ENCODE results near the gene CDHR3.

CDHR3 gene

DNA sequence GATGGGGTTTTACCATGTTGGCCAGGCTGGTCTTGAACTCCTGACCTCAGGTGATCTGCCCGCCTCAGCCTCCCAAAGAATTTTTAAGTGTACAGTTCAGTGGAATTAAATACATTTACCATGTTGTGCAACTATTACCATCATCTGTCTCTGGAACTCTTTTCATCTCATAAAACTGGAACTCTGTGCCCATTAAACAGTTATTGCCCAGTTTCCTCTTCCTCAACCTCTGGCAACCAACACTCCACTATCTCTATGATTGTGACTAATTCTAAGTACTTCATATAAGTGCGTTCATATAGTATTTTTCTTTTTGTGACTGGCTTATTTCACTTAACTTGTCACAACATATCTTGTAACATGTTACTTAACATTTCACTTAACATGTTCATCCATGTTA lies 45.4 kb upstream of the CDHR3 start:
- H3K18ac ChIP-seq (ENCODE audit: low read length) = no peak overlapping the region
- H2AFZ ChIP-seq (ENCODE audit: low read length) = no peak overlapping the region
- no peak overlapping the region for H4K91ac ChIP-seq (ENCODE audit: low read depth, low read length, poor library complexity)
- no peak overlapping the region for H2BK12ac ChIP-seq (ENCODE audit: low read length)
- H3K9ac ChIP-seq (ENCODE audit: low read depth, low read length, poor library complexity) = no peak overlapping the region
- H2AK5ac ChIP-seq (ENCODE audit: low read depth, low read length) = no peak overlapping the region
- H2BK120ac ChIP-seq (ENCODE audit: low read depth, low read length) = no peak overlapping the region
- H3K4ac ChIP-seq (ENCODE audit: low read length) = no peak overlapping the region
- no peak overlapping the region for H4K8ac ChIP-seq (ENCODE audit: low read depth, low read length)
- no peak overlapping the region for H3K14ac ChIP-seq (ENCODE audit: low read length)
- no peak overlapping the region for H3K4me3 ChIP-seq (ENCODE audit: low read length in 2 of 2)
- H3K36me3 ChIP-seq (replicated peaks in 1 of 2; ENCODE audit: control insufficient read depth in 2 of 2, insufficient read depth in 2 of 2, low read length in 2 of 2) = no peaks in the 10 kb centered on the region
- H3K23ac ChIP-seq (ENCODE audit: low read depth, low read length, poor library complexity) = no peak overlapping the region
- peaks cover 0 to 2% of the 10 kb centered on the region in 2 donors for H3K4me1 ChIP-seq (ENCODE audit: control insufficient read depth in 2 of 2, insufficient read depth in 1 of 2, low read depth in 1 of 2, low read length in 2 of 2)
- H3K27me3 ChIP-seq (ENCODE audit: control insufficient read depth in 3 of 3, insufficient read depth in 3 of 3, low read depth in 1 of 3, low read length in 3 of 3) = no peaks in the 10 kb centered on the region
- WGBS, 2 donors (ENCODE audit: extremely low coverage in 2 of 2, insufficient read length in 2 of 2, insufficient replicate concordance in 1 of 2) = no CpG with 5 or more reads among the region's 2 CpGs
- no peak overlapping the region for H2BK5ac ChIP-seq (ENCODE audit: low read length)
- no peak for DNase-seq (ENCODE audit: low spot score)
- H2BK15ac ChIP-seq (ENCODE audit: low read length) = no peak overlapping the region
- H3K79me1 ChIP-seq (ENCODE audit: low read depth, low read length) = no peaks in the 10 kb centered on the region
- peaks cover 0 to 4% of the 10 kb centered on the region in 2 donors for H3K9me3 ChIP-seq (replicated peaks in 1 of 2; ENCODE audit: control insufficient read depth in 2 of 2, insufficient read depth in 1 of 2, low read depth in 1 of 2, low read length in 2 of 2)
- no peak overlapping the region for H3K27ac ChIP-seq (replicated peaks; ENCODE audit: low read length)
- H3K4me2 ChIP-seq (ENCODE audit: insufficient read depth, low read length, poor library complexity, severe bottlenecking) = no peak overlapping the region

GRCh38 chr7:105920766-105921165 lies 42.3 kb upstream of the CDHR3 start:
- no peaks in the 10 kb centered on the region for H3K79me1 ChIP-seq (ENCODE audit: low read depth, low read length)
- no peak overlapping the region for H3K14ac ChIP-seq (ENCODE audit: low read length)
- H3K4me1 ChIP-seq (ENCODE audit: control insufficient read depth in 2 of 2, insufficient read depth in 1 of 2, low read depth in 1 of 2, low read length in 2 of 2) = no peaks in the 10 kb centered on the region
- H3K27ac ChIP-seq (replicated peaks; ENCODE audit: low read length) = no peak overlapping the region
- H2BK120ac ChIP-seq (ENCODE audit: low read depth, low read length) = no peak overlapping the region
- H3K36me3 ChIP-seq (replicated peaks in 1 of 2; ENCODE audit: control insufficient read depth in 2 of 2, insufficient read depth in 2 of 2, low read length in 2 of 2) = no peaks in the 10 kb centered on the region
- H3K4me3 ChIP-seq (ENCODE audit: low read length in 2 of 2) = no peak overlapping the region
- no peak overlapping the region for H4K8ac ChIP-seq (ENCODE audit: low read depth, low read length)
- DNase-seq (ENCODE audit: low spot score) = no peak
- H3K4ac ChIP-seq (ENCODE audit: low read length) = no peak overlapping the region
- no peak overlapping the region for H3K23ac ChIP-seq (ENCODE audit: low read depth, low read length, poor library complexity)
- no peak overlapping the region for H3K18ac ChIP-seq (ENCODE audit: low read length)
- peaks cover 0 to 18% of the 10 kb centered on the region in 2 donors for H3K9me3 ChIP-seq (replicated peaks in 1 of 2; ENCODE audit: control insufficient read depth in 2 of 2, insufficient read depth in 1 of 2, low read depth in 1 of 2, low read length in 2 of 2)
- H3K4me2 ChIP-seq (ENCODE audit: insufficient read depth, low read length, poor library complexity, severe bottlenecking) = no peak overlapping the region
- H3K27me3 ChIP-seq (ENCODE audit: control insufficient read depth in 3 of 3, insufficient read depth in 3 of 3, low read depth in 1 of 3, low read length in 3 of 3) = no peaks in the 10 kb centered on the region
- H2BK5ac ChIP-seq (ENCODE audit: low read length) = no peak overlapping the region
- H2BK12ac ChIP-seq (ENCODE audit: low read length) = no peak overlapping the region
- H3K9ac ChIP-seq (ENCODE audit: low read depth, low read length, poor library complexity) = no peak overlapping the region
- no peak overlapping the region for H2BK15ac ChIP-seq (ENCODE audit: low read length)
- H2AK5ac ChIP-seq (ENCODE audit: low read depth, low read length) = no peak overlapping the region
- no peak overlapping the region for H4K91ac ChIP-seq (ENCODE audit: low read depth, low read length, poor library complexity)
- no peak overlapping the region for H2AFZ ChIP-seq (ENCODE audit: low read length)
- WGBS, 2 donors (ENCODE audit: extremely low coverage in 2 of 2, insufficient read length in 2 of 2, insufficient replicate concordance in 1 of 2) = no CpG with 5 or more reads among the region's 4 CpGs

GRCh38 chr7:105924945-105925344 lies 38.1 kb upstream of the CDHR3 start:
- no peak overlapping the region for H3K14ac ChIP-seq (ENCODE audit: low read length)
- no peak overlapping the region for H2AFZ ChIP-seq (ENCODE audit: low read length)
- no peak overlapping the region for H2BK5ac ChIP-seq (ENCODE audit: low read length)
- H3K36me3 ChIP-seq (replicated peaks in 1 of 2; ENCODE audit: control insufficient read depth in 2 of 2, insufficient read depth in 2 of 2, low read length in 2 of 2) = no peaks in the 10 kb centered on the region
- H3K27ac ChIP-seq (replicated peaks; ENCODE audit: low read length) = no peak overlapping the region
- no peak overlapping the region for H2BK15ac ChIP-seq (ENCODE audit: low read length)
- H4K8ac ChIP-seq (ENCODE audit: low read depth, low read length) = no peak overlapping the region
- no peak overlapping the region for H3K9ac ChIP-seq (ENCODE audit: low read depth, low read length, poor library complexity)
- no peak for DNase-seq (ENCODE audit: low spot score)
- H3K9me3 ChIP-seq (replicated peaks in 1 of 2; ENCODE audit: control insufficient read depth in 2 of 2, insufficient read depth in 1 of 2, low read depth in 1 of 2, low read length in 2 of 2) = peaks cover 3 to 18% of the 10 kb centered on the region in 2 donors
- no peak overlapping the region for H2BK120ac ChIP-seq (ENCODE audit: low read depth, low read length)
- no CpG with 5 or more reads among the region's 1 CpG for WGBS, 2 donors (ENCODE audit: extremely low coverage in 2 of 2, insufficient read length in 2 of 2, insufficient replicate concordance in 1 of 2)
- no peaks in the 10 kb centered on the region for H3K79me1 ChIP-seq (ENCODE audit: low read depth, low read length)
- H3K27me3 ChIP-seq (ENCODE audit: control insufficient read depth in 3 of 3, insufficient read depth in 3 of 3, low read depth in 1 of 3, low read length in 3 of 3) = no peaks in the 10 kb centered on the region
- no peak overlapping the region for H3K4ac ChIP-seq (ENCODE audit: low read length)
- no peak overlapping the region for H3K23ac ChIP-seq (ENCODE audit: low read depth, low read length, poor library complexity)
- no peak overlapping the region for H3K4me3 ChIP-seq (ENCODE audit: low read length in 2 of 2)
- H2AK5ac ChIP-seq (ENCODE audit: low read depth, low read length) = no peak overlapping the region
- no peak overlapping the region for H4K91ac ChIP-seq (ENCODE audit: low read depth, low read length, poor library complexity)
- no peak overlapping the region for H3K4me2 ChIP-seq (ENCODE audit: insufficient read depth, low read length, poor library complexity, severe bottlenecking)
- no peak overlapping the region for H3K18ac ChIP-seq (ENCODE audit: low read length)
- H3K4me1 ChIP-seq (ENCODE audit: control insufficient read depth in 2 of 2, insufficient read depth in 1 of 2, low read depth in 1 of 2, low read length in 2 of 2) = no peaks in the 10 kb centered on the region
- no peak overlapping the region for H2BK12ac ChIP-seq (ENCODE audit: low read length)

GRCh38 chr7:105926131-105926530 lies 36.9 kb upstream of the CDHR3 start:
- no peak overlapping the region for H3K27ac ChIP-seq (replicated peaks; ENCODE audit: low read length)
- no peaks in the 10 kb centered on the region for H3K4me1 ChIP-seq (ENCODE audit: control insufficient read depth in 2 of 2, insufficient read depth in 1 of 2, low read depth in 1 of 2, low read length in 2 of 2)
- H4K91ac ChIP-seq (ENCODE audit: low read depth, low read length, poor library complexity) = no peak overlapping the region
- H3K4ac ChIP-seq (ENCODE audit: low read length) = no peak overlapping the region
- H4K8ac ChIP-seq (ENCODE audit: low read depth, low read length) = no peak overlapping the region
- no peak overlapping the region for H3K4me3 ChIP-seq (ENCODE audit: low read length in 2 of 2)
- H3K79me1 ChIP-seq (ENCODE audit: low read depth, low read length) = no peaks in the 10 kb centered on the region
- H2AFZ ChIP-seq (ENCODE audit: low read length) = no peak overlapping the region
- no peak overlapping the region for H2BK5ac ChIP-seq (ENCODE audit: low read length)
- H3K27me3 ChIP-seq (ENCODE audit: control insufficient read depth in 3 of 3, insufficient read depth in 3 of 3, low read depth in 1 of 3, low read length in 3 of 3) = no peaks in the 10 kb centered on the region
- H3K18ac ChIP-seq (ENCODE audit: low read length) = no peak overlapping the region
- H3K14ac ChIP-seq (ENCODE audit: low read length) = no peak overlapping the region
- H2BK120ac ChIP-seq (ENCODE audit: low read depth, low read length) = no peak overlapping the region
- H2BK15ac ChIP-seq (ENCODE audit: low read length) = no peak overlapping the region
- peaks cover 3 to 18% of the 10 kb centered on the region in 2 donors for H3K9me3 ChIP-seq (replicated peaks in 1 of 2; ENCODE audit: control insufficient read depth in 2 of 2, insufficient read depth in 1 of 2, low read depth in 1 of 2, low read length in 2 of 2)
- H2BK12ac ChIP-seq (ENCODE audit: low read length) = no peak overlapping the region
- no peak overlapping the region for H2AK5ac ChIP-seq (ENCODE audit: low read depth, low read length)
- H3K9ac ChIP-seq (ENCODE audit: low read depth, low read length, poor library complexity) = no peak overlapping the region
- DNase-seq (ENCODE audit: low spot score) = no peak
- no peak overlapping the region for H3K23ac ChIP-seq (ENCODE audit: low read depth, low read length, poor library complexity)
- no peaks in the 10 kb centered on the region for H3K36me3 ChIP-seq (replicated peaks in 1 of 2; ENCODE audit: control insufficient read depth in 2 of 2, insufficient read depth in 2 of 2, low read length in 2 of 2)
- no CpG with 5 or more reads among the region's 3 CpGs for WGBS, 2 donors (ENCODE audit: extremely low coverage in 2 of 2, insufficient read length in 2 of 2, insufficient replicate concordance in 1 of 2)
- no peak overlapping the region for H3K4me2 ChIP-seq (ENCODE audit: insufficient read depth, low read length, poor library complexity, severe bottlenecking)
